ENCODE measurements around the gene GALNT7. TPM values are rescaled to one million over a fixed set of nuclear protein-coding genes. Genes with fewer than 3 reads are reported as not detected.

GALNT7 gene
- total RNA-seq, 1 donor = 18.8 TPM

- H3K36me3 ChIP-seq (ENCODE audit: insufficient read depth, low read length) = no peaks in the 10 kb centered on the region
- H4K20me1 ChIP-seq (ENCODE audit: insufficient read depth, low read length) = peaks cover 21% of the 10 kb centered on the region
- H3K9me3 ChIP-seq (ENCODE audit: low read depth, low read length) = no peaks in the 10 kb centered on the region
- no peak for TF ChIP-seq CTCF (IDR thresholded peaks at IDR 0.05; ENCODE audit: extremely low read depth, low read depth, low read length)
- H3K4me3 ChIP-seq (ENCODE audit: insufficient read depth, low read length) = no peak overlapping the region
- no peaks in the 10 kb centered on the region for H3K79me2 ChIP-seq (ENCODE audit: insufficient read depth, low read length)
- peaks cover 15% of the 10 kb centered on the region for H3K4me1 ChIP-seq (ENCODE audit: insufficient read depth, low read length)
- no peak overlapping the region for H3K4me2 ChIP-seq (ENCODE audit: insufficient read depth, low read length)
- peaks cover 4% of the 10 kb centered on the region for H3K27me3 ChIP-seq (ENCODE audit: insufficient read depth, low read length)
- H2AFZ ChIP-seq (ENCODE audit: low read length) = no peak overlapping the region
- H3K27ac ChIP-seq (ENCODE audit: low read depth, low read length) = no peak overlapping the region
- DNase-seq (ENCODE audit: insufficient read length, low spot score, missing footprints) = no peak
These were observed 75.5 kb downstream of the GALNT7 start for GRCh38 chr4:173243917-173244658.

DNA sequence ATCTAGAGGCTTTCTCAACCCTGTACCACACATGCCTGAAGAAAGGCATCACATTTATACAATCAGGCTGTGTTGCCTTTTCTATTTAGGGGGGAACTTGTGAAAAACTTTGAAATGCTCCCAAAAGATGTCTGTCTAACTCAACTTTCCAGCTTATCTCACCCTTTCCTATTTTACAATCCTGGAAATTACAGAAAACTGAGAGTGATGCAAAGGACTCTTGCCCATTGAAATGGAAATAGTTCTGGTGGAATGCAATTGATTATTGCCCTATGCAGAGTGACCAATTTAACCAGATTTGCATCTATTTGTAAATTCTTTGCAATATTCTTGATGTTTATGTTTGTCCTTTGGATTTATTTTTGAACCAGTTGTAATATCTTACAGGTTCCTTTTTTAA, 77.3 kb downstream of the GALNT7 start:
- H3K4me1 ChIP-seq (ENCODE audit: insufficient read depth, low read length) = peaks cover 15% of the 10 kb centered on the region
- TF ChIP-seq CTCF (IDR thresholded peaks at IDR 0.05; ENCODE audit: extremely low read depth, low read depth, low read length) = no peak
- no peaks in the 10 kb centered on the region for H3K9me3 ChIP-seq (ENCODE audit: low read depth, low read length)
- DNase-seq (ENCODE audit: insufficient read length, low spot score, missing footprints) = no peak
- no peaks in the 10 kb centered on the region for H3K36me3 ChIP-seq (ENCODE audit: insufficient read depth, low read length)
- H3K79me2 ChIP-seq (ENCODE audit: insufficient read depth, low read length) = no peaks in the 10 kb centered on the region
- H3K27ac ChIP-seq (ENCODE audit: low read depth, low read length) = no peak overlapping the region
- peaks cover 16% of the 10 kb centered on the region for H3K27me3 ChIP-seq (ENCODE audit: insufficient read depth, low read length)
- H3K4me3 ChIP-seq (ENCODE audit: insufficient read depth, low read length) = no peak overlapping the region
- no peak overlapping the region for H3K4me2 ChIP-seq (ENCODE audit: insufficient read depth, low read length)
- no peak overlapping the region for H2AFZ ChIP-seq (ENCODE audit: low read length)
- peaks cover 31% of the 10 kb centered on the region for H4K20me1 ChIP-seq (ENCODE audit: insufficient read depth, low read length)

DNA sequence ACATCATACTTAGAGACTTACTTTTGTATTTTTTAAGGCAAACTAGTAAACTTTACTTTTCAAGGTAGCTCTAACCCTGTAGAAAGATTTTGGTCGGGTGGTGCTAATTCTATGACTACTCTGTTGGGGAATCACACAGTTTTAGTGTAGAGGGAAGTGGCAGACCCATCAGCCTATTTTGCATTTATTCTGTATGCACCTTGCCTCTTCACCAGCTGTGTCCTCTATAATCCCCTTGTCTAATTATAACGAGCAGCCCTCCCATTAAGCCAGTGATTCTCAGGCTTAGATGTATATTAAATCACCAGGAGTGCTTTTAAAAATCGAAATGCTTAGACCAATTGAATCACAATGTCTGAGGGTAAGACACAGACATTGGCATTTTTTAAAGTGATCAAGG, 78.1 kb downstream of the GALNT7 start:
- no peaks in the 10 kb centered on the region for H3K9me3 ChIP-seq (ENCODE audit: low read depth, low read length)
- peaks cover 15% of the 10 kb centered on the region for H3K4me1 ChIP-seq (ENCODE audit: insufficient read depth, low read length)
- H3K36me3 ChIP-seq (ENCODE audit: insufficient read depth, low read length) = no peaks in the 10 kb centered on the region
- H3K4me3 ChIP-seq (ENCODE audit: insufficient read depth, low read length) = no peak overlapping the region
- H3K27me3 ChIP-seq (ENCODE audit: insufficient read depth, low read length) = peaks cover 19% of the 10 kb centered on the region
- no peak overlapping the region for H2AFZ ChIP-seq (ENCODE audit: low read length)
- peaks cover 38% of the 10 kb centered on the region for H4K20me1 ChIP-seq (ENCODE audit: insufficient read depth, low read length)
- no peak for DNase-seq (ENCODE audit: insufficient read length, low spot score, missing footprints)
- no peak overlapping the region for H3K27ac ChIP-seq (ENCODE audit: low read depth, low read length)
- no peak for TF ChIP-seq CTCF (IDR thresholded peaks at IDR 0.05; ENCODE audit: extremely low read depth, low read depth, low read length)
- no peaks in the 10 kb centered on the region for H3K79me2 ChIP-seq (ENCODE audit: insufficient read depth, low read length)
- H3K4me2 ChIP-seq (ENCODE audit: insufficient read depth, low read length) = no peak overlapping the region

GRCh38 chr4:173247321-173247720, 78.7 kb downstream of the GALNT7 start:
- Histone ChIP-seq H3K36me3 (ENCODE audit: insufficient read depth, low read length) (no peaks in the 10 kb centered on the region), H4K20me1 (ENCODE audit: insufficient read depth, low read length) (peaks cover 42% of the 10 kb centered on the region), H3K4me1 (ENCODE audit: insufficient read depth, low read length) (peaks cover 21% of the 10 kb centered on the region), H3K27me3 (ENCODE audit: insufficient read depth, low read length) (peaks cover 19% of the 10 kb centered on the region), H2AFZ (ENCODE audit: low read length) (no peak overlapping the region), H3K27ac (ENCODE audit: low read depth, low read length) (no peak overlapping the region), H3K4me2 (ENCODE audit: insufficient read depth, low read length) (no peak overlapping the region), H3K9me3 (ENCODE audit: low read depth, low read length) (no peaks in the 10 kb centered on the region), H3K79me2 (ENCODE audit: insufficient read depth, low read length) (no peaks in the 10 kb centered on the region), H3K4me3 (ENCODE audit: insufficient read depth, low read length) (no peak overlapping the region)
- TF ChIP-seq CTCF (IDR thresholded peaks at IDR 0.05; ENCODE audit: extremely low read depth, low read depth, low read length) = no peak
- no peak for DNase-seq (ENCODE audit: insufficient read length, low spot score, missing footprints)

All from osteoblast (primary cell).